Gastrocnemius medialis (tissue), 4 donors: ENCODE data around the gene TMEM272. TPM values are rescaled to one million over a fixed set of nuclear protein-coding genes. Genes with fewer than 3 reads are reported as not detected.
A peak's percentile ranks its signal among the peaks of the same experiment; 100 is the strongest.

Experiments used
- ATAC-seq, 2 donors: fragments of 150-250 bp; one replicate each; pipeline ENCODE4 v1.9.1; 2016
- DNase-seq, 2 donors: peaks; one replicate each; pipeline ENCODE4 v3.0.0-alpha.2; 2019
- H3K27ac ChIP-seq, 4 donors: fragments of 200-600 bp; sonication (generic); 1 replicate in 1 of 4; 2 replicates in 3 of 4; pipeline ENCODE4 v1.5.1; 2016 to 2018; ENCODE audit warnings: mild to moderate bottlenecking in 2 of 4, moderate library complexity in 1 of 4
- H3K27me3 ChIP-seq, 3 donors: fragments of 200-600 bp; sonication (generic) in 2 of 3; 1 replicate in 1 of 3; 2 replicates in 2 of 3; pipeline versions ENCODE4 v1.5.1 to v1.6.0; 2016 to 2019; ENCODE audit warnings: mild to moderate bottlenecking in 1 of 3, moderate library complexity in 1 of 3
- H3K36me3 ChIP-seq, 2 donors: fragments of 200-600 bp; sonication (generic) in 1 of 2; one replicate each; pipeline ENCODE4 v1.5.1; 2017 to 2018
- H3K4me1 ChIP-seq, 2 donors: fragments of 200-600 bp; sonication (generic) in 1 of 2; one replicate each; pipeline ENCODE4 v1.5.1; 2016 to 2017; ENCODE audit warnings: mild to moderate bottlenecking in 2 of 2
- H3K4me3 ChIP-seq, 4 donors: fragments of 200-600 bp; sonication (generic) in 3 of 4; 1 replicate in 1 of 4; 2 replicates in 3 of 4; pipeline ENCODE4 v1.5.1; 2016 to 2019; ENCODE audit warnings: mild to moderate bottlenecking in 2 of 4
- H3K9me3 ChIP-seq, 3 donors: fragments of 200-600 bp; sonication (generic) in 2 of 3; 1 replicate in 1 of 3; 2 replicates in 2 of 3; pipeline ENCODE4 v1.5.1; 2016 to 2019
- POLR2A ChIP-seq, 2 donors: fragments of 450-650 bp; IDR thresholded peaks; one replicate each; pipeline ENCODE4 v1.6.1; 2017; ENCODE audit warnings: antibody characterized with exemption in 2 of 2, mild to moderate bottlenecking in 2 of 2, moderate library complexity in 2 of 2
- in situ Hi-C, 4 donors: fragments of 200-750 bp; cut with MboI; loops; one replicate each; pipeline versions ENCODE4 v1.15.0 to v1.8.0; 2017; ENCODE audit warnings: low sequenced_read_pairs in 4 of 4
- intact Hi-C: fragments of 100-400 bp; cut with DNase I; formaldehyde crosslinking; loops from one replicate; pipeline ENCODE4 v1.15.1; 2023; ENCODE audit warnings: low total_unique reads
- total RNA-seq, 4 donors: library from RNA; depleted of rRNA; stranded (reverse); fragments of >200 nt; gene quantifications; one replicate each; pipeline versions ENCODE4 v1.1.0 to v1.2.3, GENCODE V29; 2016
- TF ChIP-seq, protein P1 (sequence below), 5 experiments: fragments of 450-650 bp in 3 of 5; fragments of 200-600 bp in 2 of 5; sonication (generic) in 2 of 5; IDR thresholded peaks in 4 of 5; conservative IDR thresholded peaks in 1 of 5; 1 replicate in 4 of 5; 2 replicates in 1 of 5; pipeline ENCODE4 v1.5.1; 2016 to 2019; ENCODE audit warnings: antibody characterized with exemption in 5 of 5, mild to moderate bottlenecking in 3 of 5, moderate library complexity in 3 of 5

Gene TMEM272
- total RNA-seq, 4 donors from 2014 or later, result 0.20 to 0.41 (median 0.27) TPM; not detected in 1

DNA sequence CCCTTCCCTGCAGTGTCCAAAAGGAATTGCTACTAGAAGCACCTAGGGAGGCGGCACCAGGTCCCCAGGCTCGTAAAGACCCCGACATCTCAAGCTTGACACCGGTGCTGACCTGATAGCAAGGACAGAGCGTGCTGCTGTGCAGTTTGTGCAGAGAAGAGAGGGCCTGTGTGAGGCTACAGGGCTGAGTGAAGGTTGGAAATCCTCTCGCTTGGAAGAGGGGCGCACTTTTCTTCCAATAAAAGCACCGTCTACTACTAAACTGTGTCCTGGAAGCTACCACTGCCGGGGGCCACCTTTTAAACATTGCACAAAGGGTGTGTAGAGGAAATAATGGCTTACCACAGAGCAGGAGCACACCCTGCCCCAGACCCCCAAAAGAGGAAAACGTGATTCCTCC is 11.0 kb downstream of the TMEM272 start:
- in situ Hi-C loops (no loop called here), intact Hi-C loops (no loop called here)
- Histone ChIP-seq H3K27me3 (no peaks in the 10 kb centered on the region), H3K4me3 (no peak overlapping the region), H3K36me3 (no peaks in the 10 kb centered on the region), H3K4me1 (no peaks in the 10 kb centered on the region), H3K27ac (no peak overlapping the region), H3K9me3 (no peaks in the 10 kb centered on the region)
- DNase-seq (no peak), ATAC-seq (no peak)
- TF ChIP-seq POLR2A (IDR thresholded peaks at IDR 0.05), result no peak
- TF ChIP-seq, protein P1, sequence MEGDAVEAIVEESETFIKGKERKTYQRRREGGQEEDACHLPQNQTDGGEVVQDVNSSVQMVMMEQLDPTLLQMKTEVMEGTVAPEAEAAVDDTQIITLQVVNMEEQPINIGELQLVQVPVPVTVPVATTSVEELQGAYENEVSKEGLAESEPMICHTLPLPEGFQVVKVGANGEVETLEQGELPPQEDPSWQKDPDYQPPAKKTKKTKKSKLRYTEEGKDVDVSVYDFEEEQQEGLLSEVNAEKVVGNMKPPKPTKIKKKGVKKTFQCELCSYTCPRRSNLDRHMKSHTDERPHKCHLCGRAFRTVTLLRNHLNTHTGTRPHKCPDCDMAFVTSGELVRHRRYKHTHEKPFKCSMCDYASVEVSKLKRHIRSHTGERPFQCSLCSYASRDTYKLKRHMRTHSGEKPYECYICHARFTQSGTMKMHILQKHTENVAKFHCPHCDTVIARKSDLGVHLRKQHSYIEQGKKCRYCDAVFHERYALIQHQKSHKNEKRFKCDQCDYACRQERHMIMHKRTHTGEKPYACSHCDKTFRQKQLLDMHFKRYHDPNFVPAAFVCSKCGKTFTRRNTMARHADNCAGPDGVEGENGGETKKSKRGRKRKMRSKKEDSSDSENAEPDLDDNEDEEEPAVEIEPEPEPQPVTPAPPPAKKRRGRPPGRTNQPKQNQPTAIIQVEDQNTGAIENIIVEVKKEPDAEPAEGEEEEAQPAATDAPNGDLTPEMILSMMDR (IDR thresholded peaks at IDR 0.05 in 4 of 5, conservative IDR thresholded peaks at IDR 0.05 in 1 of 5), result no peak

DNA sequence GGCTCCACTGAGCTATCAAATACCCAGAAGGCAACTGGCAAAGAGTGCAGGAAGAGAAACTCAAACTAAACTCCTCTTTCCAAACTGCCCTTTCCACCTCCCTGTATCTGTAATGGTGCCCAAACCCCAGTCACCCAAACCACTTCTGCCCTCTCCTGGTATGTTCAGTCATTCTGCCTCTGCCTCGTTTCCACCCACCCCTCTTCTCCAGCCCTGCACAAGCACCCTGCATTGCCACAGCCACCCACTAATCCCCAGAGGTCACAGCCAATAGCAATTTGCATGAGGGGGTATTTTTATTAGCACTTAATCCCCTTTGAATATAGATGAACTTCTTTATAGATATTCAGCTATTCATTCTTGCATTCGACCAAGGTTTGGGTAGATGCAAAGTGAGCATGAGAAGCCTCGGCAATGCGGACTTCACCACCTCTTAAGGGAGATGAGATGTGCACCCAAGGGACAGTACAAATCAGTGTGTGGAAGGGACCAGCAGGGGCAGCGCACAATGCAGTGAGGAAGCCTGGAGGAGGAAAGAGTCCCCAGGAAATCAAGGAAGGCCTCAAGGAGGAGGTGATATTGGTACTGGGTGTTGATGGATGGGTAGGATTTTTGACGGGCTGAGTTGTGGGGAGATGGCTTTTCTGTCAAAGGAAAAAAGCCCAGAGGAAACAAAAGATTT is 12.4 kb downstream of the TMEM272 start:
- in situ Hi-C loops (no loop called here), intact Hi-C loops (loop anchor here (1.0 kb wide), 1 partner anchor 17 kb away; no protein-coding TSS in a partner anchor)
- H3K9me3 ChIP-seq, result no peaks in the 10 kb centered on the region
- DNase-seq (peak; percentile 26 to 28), ATAC-seq (peak; percentile 66 to 85)
- no peak overlapping the region for H3K4me3 ChIP-seq
- H3K4me1 ChIP-seq, result no peaks in the 10 kb centered on the region
- H3K27me3 ChIP-seq, result no peaks in the 10 kb centered on the region
- no peak for TF ChIP-seq POLR2A (IDR thresholded peaks at IDR 0.05)
- TF ChIP-seq, protein P1 (IDR thresholded peaks at IDR 0.05 in 4 of 5, conservative IDR thresholded peaks at IDR 0.05 in 1 of 5), result peak; percentile 14 to 58 (median 31)
- H3K36me3 ChIP-seq, result no peaks in the 10 kb centered on the region
- no peak overlapping the region for H3K27ac ChIP-seq

DNA sequence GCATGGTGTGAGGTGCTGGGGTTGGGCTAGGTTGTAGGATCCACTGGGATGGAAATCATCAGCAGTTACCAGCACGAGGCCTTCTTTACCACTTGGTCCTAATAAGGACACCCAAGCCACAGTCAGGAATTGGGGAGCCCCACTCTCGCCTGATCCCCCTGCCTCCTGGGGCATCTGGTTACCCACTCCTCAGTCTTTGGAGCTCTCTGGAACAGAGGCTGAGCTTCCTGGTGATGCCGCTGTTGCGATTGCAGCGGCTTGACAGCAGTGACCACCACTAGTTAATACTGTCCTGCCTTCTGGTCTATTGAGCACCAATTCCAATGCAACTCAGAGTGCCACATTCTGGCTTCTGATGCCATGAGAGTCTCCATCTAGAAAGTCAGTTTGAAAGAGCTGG is 13.5 kb downstream of the TMEM272 start:
- intact Hi-C loops, result no loop called here
- no peak for ATAC-seq
- no peak for DNase-seq
- TF ChIP-seq, protein P1 (IDR thresholded peaks at IDR 0.05 in 4 of 5, conservative IDR thresholded peaks at IDR 0.05 in 1 of 5), result no peak
- no peak for TF ChIP-seq POLR2A (IDR thresholded peaks at IDR 0.05)
- H3K36me3 ChIP-seq, result no peaks in the 10 kb centered on the region
- H3K27me3 ChIP-seq, result no peaks in the 10 kb centered on the region
- in situ Hi-C loops, result no loop called here
- H3K27ac ChIP-seq, result no peak overlapping the region
- peaks cover 0 to 2% of the 10 kb centered on the region in 2 donors for H3K4me1 ChIP-seq
- no peaks in the 10 kb centered on the region for H3K9me3 ChIP-seq
- no peak overlapping the region for H3K4me3 ChIP-seq

GRCh38 chr13:51829568-51829899 is 15.4 kb downstream of the TMEM272 start:
- TF ChIP-seq POLR2A (IDR thresholded peaks at IDR 0.05), result no peak
- TF ChIP-seq, protein P1 (IDR thresholded peaks at IDR 0.05 in 4 of 5, conservative IDR thresholded peaks at IDR 0.05 in 1 of 5), result no peak
- H3K27me3 ChIP-seq, result no peaks in the 10 kb centered on the region
- no peak overlapping the region for H3K27ac ChIP-seq
- no peaks in the 10 kb centered on the region for H3K9me3 ChIP-seq
- no peak overlapping the region for H3K4me3 ChIP-seq
- in situ Hi-C loops, result no loop called here
- no peak for ATAC-seq
- no peaks in the 10 kb centered on the region for H3K36me3 ChIP-seq
- H3K4me1 ChIP-seq, result peaks cover 0 to 4% of the 10 kb centered on the region in 2 donors
- intact Hi-C loops, result no loop called here
- DNase-seq, result no peak
